ENCODE data around the gene IWS1.

IWS1 gene

DNA sequence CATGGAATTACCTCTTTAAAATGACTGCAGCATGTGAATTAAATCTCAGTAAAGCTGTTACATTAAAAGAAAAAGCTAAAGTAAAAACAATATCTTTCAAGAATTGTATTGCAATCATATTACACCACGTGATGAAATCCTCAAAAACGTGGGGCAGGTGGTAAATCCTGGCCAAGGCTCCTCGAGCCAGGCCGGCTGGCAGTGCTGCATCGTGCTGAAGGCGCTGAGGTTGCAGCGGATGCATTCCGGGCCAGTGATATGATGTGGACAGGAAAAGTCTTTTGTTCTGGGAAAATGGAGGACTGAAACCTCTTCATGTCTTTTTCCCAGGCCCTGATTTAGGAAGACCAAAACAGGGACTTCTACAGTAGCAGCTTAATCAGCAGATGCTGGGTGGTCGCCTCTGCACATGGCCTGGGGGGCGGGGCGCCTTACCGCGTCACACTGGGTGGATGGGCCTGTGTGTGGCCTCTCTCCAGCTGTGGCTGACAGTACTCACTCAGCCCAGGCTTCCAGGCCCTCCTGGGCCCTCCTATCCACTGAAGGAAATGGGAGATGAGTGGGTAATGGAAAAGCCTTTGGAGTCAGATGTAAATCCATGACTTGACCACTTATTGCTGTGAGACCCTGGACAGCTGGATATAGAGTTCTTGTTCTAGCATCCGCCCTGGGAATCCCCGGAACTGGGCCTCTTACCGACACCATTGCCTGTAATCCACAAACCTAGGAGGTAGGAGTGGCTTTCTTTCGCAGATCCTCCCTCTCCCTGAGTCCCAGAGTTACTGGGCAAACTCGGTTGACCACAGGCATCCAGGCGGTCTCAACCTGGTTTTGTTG is 62.9 kb downstream of the IWS1 start:
- TF ChIP-seq, protein P1, sequence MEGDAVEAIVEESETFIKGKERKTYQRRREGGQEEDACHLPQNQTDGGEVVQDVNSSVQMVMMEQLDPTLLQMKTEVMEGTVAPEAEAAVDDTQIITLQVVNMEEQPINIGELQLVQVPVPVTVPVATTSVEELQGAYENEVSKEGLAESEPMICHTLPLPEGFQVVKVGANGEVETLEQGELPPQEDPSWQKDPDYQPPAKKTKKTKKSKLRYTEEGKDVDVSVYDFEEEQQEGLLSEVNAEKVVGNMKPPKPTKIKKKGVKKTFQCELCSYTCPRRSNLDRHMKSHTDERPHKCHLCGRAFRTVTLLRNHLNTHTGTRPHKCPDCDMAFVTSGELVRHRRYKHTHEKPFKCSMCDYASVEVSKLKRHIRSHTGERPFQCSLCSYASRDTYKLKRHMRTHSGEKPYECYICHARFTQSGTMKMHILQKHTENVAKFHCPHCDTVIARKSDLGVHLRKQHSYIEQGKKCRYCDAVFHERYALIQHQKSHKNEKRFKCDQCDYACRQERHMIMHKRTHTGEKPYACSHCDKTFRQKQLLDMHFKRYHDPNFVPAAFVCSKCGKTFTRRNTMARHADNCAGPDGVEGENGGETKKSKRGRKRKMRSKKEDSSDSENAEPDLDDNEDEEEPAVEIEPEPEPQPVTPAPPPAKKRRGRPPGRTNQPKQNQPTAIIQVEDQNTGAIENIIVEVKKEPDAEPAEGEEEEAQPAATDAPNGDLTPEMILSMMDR (IDR thresholded peaks at IDR 0.05; ENCODE audit: insufficient read depth, low read depth, low read length, missing control alignments) = no peak
- no peak overlapping the region for H3K4me3 ChIP-seq (ENCODE audit: low read depth, low read length)
- DNase-seq (ENCODE audit: low read depth) = no peak

DNA sequence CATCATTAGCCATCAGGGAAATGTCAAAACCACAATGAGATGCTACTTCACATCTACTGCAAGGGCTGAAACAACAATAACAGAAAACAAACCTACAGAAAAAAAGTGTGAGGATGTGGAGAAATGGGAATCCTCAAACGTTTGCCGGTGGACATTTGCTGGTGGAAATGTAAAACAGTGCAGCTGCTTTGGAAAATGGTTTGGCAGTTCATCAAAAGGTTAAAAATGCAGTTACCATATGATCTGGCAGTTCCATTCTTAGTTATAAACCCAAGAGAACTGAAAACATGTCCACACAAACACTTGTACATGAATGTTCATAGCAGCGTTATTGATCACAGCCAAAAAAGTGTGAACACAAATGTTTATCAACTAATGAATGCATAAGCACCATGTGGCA is 63.8 kb downstream of the IWS1 start:
- no peak for DNase-seq (ENCODE audit: low read depth)
- H3K4me3 ChIP-seq (ENCODE audit: low read depth, low read length) = no peak overlapping the region
- TF ChIP-seq, protein P1 (IDR thresholded peaks at IDR 0.05; ENCODE audit: insufficient read depth, low read depth, low read length, missing control alignments) = no peak

- DNase-seq (ENCODE audit: low read depth) = no peak
- H3K4me3 ChIP-seq (ENCODE audit: low read depth, low read length) = no peak overlapping the region
- TF ChIP-seq, protein P1 (IDR thresholded peaks at IDR 0.05; ENCODE audit: insufficient read depth, low read depth, low read length, missing control alignments) = no peak
These were observed 69.3 kb downstream of the IWS1 start for GRCh38 chr2:127456960-127457359.

DNA sequence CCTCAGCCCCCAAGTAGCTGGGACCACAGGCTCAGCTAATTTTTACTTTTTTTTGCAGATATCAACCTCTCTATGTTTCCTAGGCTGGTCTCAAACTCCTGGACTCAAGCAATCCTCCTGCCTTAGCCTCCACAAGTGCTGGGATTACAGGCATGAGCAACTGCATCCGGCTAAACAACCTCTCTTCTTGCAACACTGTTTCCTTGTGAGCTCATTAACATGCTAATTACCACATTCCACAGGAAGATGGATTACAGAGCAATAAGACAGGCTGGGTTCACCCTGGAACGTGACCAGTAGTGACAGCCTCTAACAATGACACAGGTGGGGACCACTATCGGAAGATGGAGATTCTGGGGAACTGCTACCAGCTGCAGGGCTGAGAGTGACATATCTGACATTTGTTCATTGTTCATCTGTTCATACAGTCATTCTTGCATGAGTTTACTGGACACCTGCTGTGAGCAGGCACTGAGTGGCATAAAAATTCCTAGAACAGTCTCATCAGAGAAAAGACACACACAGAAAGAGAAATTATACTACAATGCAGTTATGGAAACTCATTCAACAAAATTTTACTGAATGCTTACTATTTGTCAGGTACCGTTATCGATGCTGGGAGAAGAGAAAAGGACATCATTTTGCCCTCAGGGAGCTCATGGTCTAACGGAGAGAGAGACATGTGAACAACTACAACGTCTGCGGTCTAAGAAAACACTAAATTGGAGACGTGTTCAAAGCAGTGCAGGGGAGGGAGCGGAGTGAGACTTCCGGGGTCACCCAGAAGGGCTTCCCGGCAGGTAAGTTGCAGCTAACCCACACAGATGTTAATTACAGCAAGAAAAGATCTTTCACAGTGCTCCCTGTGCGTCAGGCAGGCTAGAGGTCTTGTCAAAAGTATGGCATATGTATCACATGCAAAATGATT is 70.5 kb downstream of the IWS1 start:
- TF ChIP-seq, protein P1 (IDR thresholded peaks at IDR 0.05; ENCODE audit: insufficient read depth, low read depth, low read length, missing control alignments) = no peak
- DNase-seq (ENCODE audit: low read depth) = no peak
- H3K4me3 ChIP-seq (ENCODE audit: low read depth, low read length) = no peak overlapping the region

DNA sequence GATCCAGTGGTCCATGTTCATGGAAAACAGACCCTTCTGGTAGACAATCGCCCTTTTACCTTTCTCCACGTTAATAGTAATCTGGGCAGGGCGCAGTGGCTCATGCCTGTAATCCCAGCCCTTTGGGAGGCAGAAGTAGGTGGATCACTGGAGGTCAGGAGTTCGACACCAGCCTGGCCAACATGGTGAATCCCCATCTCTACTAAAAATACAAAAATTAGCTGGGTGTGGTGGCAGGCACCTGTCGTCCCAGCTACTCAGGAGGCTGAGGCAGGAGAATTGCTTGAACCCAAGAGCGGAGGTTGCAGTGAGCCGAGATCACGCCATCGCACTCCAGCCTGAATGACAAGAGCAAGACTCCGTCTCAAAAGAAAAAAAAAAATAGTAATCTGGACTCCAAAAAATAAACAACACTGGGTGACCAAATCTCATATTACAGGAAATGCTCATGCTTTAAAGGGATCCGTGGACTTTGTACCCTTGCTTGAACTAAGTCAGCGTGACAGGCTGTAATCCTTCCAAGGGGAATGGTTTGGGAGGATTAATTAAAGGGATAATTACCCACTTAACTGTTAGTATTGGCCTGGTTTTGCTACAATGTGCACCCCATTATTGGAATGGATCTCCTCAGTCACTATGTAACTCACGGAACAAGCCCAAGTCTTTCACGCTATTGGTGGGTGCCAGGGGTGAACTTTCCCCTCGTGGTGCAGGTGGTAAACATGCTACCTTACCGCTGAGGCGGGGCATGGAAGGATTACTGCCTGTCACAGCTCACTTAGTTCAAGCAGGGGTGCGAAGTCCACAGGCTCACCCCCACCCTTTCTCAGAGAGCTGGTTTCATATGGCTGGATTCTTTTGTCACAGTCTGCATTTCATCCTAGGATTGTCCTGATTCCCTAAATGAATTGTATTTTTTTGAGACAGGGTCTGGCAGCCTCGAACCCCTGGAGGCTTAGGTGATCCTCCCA is 71.4 kb downstream of the IWS1 start:
- DNase-seq (ENCODE audit: low read depth) = no peak
- H3K4me3 ChIP-seq (ENCODE audit: low read depth, low read length) = no peak overlapping the region
- TF ChIP-seq, protein P1 (IDR thresholded peaks at IDR 0.05; ENCODE audit: insufficient read depth, low read depth, low read length, missing control alignments) = no peak
